SHP77 (cell line): Measurements from ENCODE around the gene TRIO.
A peak's percentile ranks its signal among the peaks of the same experiment; 100 is the strongest.
"Not testable (repeated sequence)": the region's sequence is repeated elsewhere in the genome, so short reads cannot be mapped to it uniquely, and the experiment has no call there.

ENCODE experiments used
- DNase-seq, 2 experiments: peaks; one replicate each; lab custom pipeline; 2025; lab: John Stamatoyannopoulos, UW

TRIO gene

GRCh38 chr5:14386884-14387624 lies 243.9 kb downstream of the TRIO start:
- DNase-seq, result peak in 1 of 2 experiments; percentile 31

DNA sequence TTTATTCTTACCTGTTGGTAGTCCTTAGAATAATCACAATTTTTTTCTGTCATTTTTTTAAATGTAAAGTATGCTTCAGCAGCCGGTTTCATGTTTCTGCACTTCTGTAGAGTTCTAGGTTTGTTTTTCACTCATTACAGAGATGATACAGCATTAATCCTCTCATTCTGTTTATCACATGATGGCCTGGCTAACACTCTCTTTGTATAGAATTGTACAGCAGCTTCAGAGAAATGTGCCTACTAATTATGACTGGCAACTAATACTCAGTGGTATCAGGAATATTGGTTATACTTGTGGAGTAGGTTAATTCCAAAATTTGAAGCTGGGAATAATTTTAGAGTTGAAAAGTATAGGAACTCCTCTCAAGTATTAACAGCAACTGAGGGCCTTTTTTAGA lies 245.6 kb downstream of the TRIO start:
- DNase-seq, result no peak

DNA sequence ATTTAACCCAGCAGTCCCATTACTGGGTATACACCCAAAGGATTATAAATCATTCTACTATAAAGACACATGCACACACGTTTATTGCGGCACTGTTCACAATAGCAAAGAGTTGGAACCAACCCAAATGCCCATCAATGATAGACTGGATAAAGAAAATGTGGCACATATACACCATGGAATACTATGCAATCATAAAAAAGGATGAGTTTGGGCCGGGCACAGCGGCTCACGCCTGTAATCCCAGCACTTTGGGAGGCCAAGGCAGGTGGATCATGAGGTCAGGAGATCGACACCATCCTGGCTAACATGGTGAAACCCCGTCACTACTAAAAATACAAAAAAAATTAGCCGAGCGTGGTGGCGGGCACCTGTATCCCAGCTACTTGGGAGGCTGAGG lies 249.4 kb downstream of the TRIO start:
- DNase-seq, result not testable (repeated sequence)

- DNase-seq, result no peak
Observed at GRCh38 chr5:14394365-14394764, 251.2 kb downstream of the TRIO start.

- DNase-seq, result no peak
Observed at GRCh38 chr5:14395411-14395810, 252.3 kb downstream of the TRIO start.

GRCh38 chr5:14396066-14396465 lies 252.9 kb downstream of the TRIO start:
- no peak for DNase-seq

DNA sequence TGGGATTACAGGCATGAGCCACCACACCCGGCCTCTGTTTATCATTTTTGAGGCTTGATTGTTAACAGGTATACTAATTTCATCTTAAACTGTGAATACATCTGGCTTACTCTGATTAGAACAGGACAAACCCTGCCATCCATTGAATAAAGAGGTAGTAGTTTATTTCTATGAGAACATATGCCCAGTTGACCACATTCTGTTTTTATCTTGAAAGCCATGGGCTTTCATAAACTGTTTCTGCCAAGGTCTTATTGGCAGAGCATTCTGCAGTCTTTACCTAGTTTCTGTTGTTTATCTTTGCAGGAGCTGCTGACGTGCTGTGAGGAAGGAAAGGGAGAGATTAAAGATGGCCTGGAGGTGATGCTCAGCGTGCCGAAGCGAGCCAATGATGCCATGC lies 253.6 kb downstream of the TRIO start:
- DNase-seq, result no peak

GRCh38 chr5:14397717-14398116 lies 254.6 kb downstream of the TRIO start:
- DNase-seq, result no peak

DNA sequence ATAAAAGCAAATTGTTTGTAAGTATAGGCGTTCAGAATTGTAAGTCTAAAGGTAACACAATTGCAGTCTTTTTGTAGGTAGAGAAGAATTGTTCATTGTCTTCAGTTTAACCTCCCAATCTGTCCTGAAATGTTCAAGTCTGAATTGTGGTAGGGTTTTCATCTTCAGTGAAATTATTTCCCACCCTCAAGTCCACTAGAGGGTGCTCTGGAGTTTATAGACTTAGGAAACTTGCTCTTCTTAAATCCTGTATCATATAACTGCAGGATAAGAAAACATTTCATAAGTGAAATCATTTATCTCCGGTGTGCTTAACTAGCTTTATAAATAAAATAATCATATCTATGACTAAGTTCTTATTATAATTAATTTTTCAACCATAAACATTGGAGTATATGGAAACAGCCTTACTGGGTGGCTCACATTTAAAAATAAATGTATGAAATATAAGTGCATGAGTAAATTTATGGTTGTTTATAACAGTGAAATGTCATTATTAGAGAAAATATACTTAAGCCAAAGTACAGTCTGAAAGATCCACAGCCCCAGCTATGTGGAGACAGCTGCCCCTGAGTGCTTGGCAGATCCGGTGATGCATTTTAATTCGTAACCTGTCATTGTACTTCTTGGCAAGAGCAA lies 256.0 kb downstream of the TRIO start:
- DNase-seq, result peak; percentile 59 to 62

DNA sequence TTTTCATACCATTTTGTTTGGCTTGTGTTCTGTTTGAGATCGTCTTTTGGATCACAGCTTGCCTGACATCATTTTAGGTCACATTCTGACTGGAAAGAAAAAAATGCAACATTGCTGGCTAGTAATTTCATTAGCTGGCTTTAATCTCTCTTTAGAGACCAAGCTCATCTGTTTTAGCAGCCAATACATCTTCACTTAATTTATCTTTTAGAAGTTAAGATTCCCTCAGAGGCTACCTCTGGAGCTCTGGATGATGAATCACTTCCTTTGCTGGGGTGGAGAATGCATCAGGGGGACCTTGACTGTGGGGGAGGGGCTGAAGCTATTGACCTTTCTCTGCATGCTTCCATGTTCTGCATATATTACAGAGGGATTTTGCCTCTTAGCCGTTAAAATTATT lies 256.9 kb downstream of the TRIO start:
- no peak for DNase-seq

- no peak for DNase-seq
Observed at GRCh38 chr5:14400611-14401010, 257.5 kb downstream of the TRIO start.

DNA sequence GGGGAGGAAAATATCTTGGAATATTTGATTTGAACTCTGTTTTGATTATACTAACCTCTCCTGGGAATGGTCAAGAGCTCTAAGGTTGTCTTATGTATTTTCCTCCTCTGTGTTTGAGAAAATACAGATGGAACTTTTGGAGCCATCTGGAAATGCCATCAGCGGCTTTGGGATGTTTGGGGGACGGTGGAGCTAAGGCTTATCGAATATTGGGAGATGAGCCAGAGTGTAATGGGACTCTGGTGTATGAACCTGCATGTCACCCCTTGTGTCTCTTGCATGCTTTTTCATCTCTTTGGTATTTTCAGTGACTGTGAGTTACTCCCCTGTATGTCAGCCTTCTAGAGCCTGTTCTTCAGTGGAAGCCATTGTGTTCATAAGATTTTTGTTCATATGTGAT lies 258.5 kb downstream of the TRIO start:
- no peak for DNase-seq

GRCh38 chr5:14402424-14402823 lies 259.3 kb downstream of the TRIO start:
- no peak for DNase-seq

DNA sequence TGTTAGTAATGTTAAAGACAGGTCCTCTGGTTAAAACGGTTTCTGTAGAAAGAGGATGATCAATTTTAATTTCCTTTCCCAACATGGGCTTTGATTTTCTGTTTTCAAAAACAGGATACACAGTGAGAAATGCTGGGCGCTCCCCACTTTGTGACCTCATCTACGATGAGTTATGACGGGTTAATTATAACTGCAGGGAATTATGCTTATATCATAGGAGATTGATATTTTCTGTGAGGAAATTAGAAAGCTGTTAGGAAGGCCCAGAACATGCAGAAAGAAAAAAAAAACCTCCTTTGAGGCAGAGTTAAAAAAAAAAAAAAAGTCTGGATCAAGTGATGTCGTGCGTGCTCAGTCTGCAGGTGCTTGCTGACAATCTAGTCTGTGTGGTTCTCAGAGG lies 261.6 kb downstream of the TRIO start:
- DNase-seq, result no peak

DNA sequence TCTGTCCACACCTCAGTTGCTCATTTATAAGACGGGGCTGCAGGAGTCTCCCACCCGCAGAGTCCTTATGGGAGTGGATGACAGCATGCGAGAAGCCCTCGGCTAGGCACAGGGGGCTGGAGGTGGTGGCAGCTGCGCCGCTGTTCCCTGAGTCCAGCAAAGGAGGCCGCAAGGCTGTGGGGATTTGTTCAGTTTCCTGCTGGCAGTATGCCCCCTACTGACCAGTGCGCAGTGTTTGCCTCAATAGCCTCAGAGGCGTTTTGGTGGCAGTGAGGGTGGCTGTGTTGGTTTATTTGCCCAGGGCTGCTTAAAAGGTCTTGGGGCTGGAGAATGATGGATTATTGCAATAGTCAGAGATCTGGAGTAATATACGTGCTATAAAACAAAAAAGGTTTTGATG lies 262.1 kb downstream of the TRIO start:
- DNase-seq, result peak in 1 of 2 experiments; percentile 66

DNA sequence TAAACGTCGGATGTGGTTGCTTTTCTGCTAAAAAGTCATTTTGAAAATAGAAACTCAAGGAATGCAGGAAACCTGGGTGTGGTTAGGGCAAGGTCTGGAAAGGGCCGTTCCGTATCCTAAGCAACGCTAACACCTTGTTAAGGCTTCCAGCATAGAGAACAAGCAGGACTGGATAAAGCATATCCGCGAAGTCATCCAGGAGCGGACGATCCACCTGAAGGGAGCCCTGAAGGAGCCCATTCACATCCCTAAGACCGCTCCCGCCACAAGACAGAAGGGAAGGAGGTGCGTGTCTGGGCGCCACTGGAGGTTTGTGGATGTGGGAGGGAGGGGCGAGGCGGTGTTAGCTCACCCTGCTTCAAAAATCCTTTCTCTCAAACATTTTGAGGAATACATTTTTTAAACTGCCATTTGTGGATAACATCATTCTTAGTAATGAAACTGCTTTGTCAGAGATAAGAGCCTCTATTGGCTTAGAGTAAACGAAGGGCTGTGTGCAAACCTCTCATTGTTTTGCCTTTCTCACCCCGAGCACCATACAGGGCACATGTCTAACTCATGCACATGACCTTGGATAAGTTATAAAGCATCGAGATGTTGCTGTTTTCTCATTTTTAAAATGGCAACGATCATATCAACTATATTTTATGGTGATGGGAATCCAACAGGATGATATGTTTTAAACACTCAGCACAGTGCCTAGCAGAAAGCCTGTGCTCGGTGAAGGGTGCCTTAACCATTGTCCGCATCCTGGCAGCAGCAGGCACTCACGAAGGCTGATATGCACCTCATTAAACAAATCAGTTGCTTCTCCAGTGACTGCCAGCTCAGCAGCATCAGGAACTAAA lies 262.8 kb downstream of the TRIO start:
- DNase-seq, result no peak

GRCh38 chr5:14406554-14406849 lies 263.4 kb downstream of the TRIO start:
- DNase-seq, result no peak

- no peak for DNase-seq
Observed at GRCh38 chr5:14407051-14407450, 263.9 kb downstream of the TRIO start.

- DNase-seq, result no peak
Observed at GRCh38 chr5:14407746-14408175, 264.6 kb downstream of the TRIO start.

DNA sequence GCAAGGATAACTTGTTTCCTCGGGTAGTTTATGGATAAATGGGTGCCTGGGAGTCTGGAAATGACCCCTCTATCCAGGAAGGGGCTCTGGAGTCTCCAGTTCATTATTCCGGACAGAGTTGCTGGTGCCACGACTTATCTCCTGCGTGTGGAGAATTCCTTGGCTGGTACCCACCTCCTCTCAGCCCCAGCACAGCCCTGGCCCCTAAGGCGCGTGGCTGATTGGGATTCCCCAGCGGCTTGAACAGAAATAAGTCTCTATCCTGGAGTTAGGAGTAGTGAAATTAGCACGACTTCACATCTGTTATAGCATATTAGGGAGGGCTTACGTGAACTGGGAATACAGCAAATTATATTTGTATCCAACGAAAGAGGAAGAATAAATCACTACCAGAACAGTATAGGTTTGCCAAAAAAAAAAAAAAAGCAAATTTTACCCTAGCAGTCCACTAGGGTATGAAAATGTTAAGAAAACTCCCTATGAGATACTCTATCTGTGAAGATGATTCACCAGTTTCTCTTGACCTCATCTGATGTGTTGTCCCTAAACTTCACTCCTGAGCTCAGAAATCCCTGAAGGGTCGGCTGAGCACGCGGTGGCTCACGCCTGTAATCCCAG lies 265.9 kb downstream of the TRIO start:
- no peak for DNase-seq

DNA sequence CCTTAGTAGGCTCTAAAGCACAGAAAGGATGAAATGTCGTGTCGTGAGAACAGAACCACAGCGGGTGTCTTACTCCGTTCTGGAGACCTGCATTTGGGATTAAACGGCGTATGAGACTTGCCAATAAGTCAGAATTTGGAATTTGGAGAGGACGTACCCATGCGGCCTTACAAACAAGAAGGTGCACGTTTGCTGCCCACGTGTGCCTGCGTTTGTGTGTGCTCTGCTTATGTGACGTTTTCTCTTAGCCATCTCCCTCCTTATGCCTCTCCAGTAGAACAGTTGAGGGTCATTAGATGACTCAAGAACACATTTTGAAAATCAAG lies 266.9 kb downstream of the TRIO start:
- no peak for DNase-seq

DNA sequence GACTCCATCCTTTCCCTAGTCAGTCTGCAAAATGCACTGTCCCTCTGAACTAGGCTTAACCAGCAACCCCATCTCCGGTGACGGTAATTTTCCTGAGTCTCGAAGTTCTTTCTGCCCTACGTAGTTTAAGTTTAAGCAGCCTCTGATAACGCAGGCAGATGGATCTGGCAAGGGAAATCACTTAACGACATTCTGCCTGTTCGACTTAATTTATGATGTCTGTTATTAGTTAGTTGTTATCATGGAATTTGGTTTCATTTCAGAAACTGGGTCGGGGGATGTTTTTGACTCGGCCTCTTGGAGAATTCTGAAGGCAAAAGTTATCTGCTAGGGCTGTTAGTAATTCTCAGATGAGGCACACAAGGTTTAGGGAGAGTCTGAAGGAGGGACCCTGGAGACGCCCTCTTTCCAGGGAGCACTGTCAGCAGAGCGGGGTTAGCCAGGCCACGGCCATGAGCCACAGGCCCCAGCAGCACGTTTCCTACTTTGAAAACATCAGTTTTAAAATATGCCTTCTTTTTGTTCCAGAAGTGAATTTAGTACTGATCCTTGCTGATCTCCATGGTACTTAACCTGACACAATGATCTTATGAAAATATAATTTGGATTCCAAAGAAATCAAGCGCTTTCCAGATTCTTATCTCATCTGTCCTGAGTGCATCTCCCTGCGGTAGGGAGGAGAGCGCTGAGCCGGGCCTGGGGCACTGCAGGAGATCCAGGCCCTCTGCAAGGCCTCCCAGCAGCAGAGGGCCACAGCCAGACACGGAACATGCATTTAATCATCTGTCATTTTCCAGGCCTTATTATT lies 267.5 kb downstream of the TRIO start:
- no peak for DNase-seq
